OCI-LY7 (cell line): ENCODE measurements around the gene COQ8B. TPM values are rescaled to one million over a fixed set of nuclear protein-coding genes. Genes with fewer than 3 reads are reported as not detected.

ENCODE experiments used
- BruUV-seq: library from RNA; stranded (reverse); fragments of 400-500 nt; replicated peaks from 2 replicates; lab custom pipeline; 2021; lab: Mats Ljungman, UMichigan
- CTCF ChIA-PET: fragments of 300-600 bp; sonication (Branson Sonifier 250); formaldehyde crosslinking; loops from one replicate; lab custom pipeline; 2022; ENCODE audit warnings: antibody characterized with exemption; ENCODE audit not compliant: unreplicated experiment; lab: Charles Lee
- POLR2A ChIA-PET: fragments of 300-600 bp; sonication (Branson Sonifier 250); formaldehyde crosslinking; loops from one replicate; lab custom pipeline; 2022; ENCODE audit warnings: antibody characterized with exemption; lab: Charles Lee
- DNase-seq: peaks from one replicate; pipeline ENCODE4 v3.0.0-alpha.2; 2015; ENCODE audit warnings: low spot score
- H2AFZ ChIP-seq: fragments of 200-600 bp; sonication (generic), shearing (Covaris generic); 2 replicates; pipeline ENCODE4 v1.6.1; 2014; ENCODE audit warnings: mild to moderate bottlenecking, antibody characterized with exemption, low read length, moderate library complexity
- H3K27ac ChIP-seq: fragments of 200-600 bp; sonication (generic); 2 replicates; pipeline ENCODE4 v1.5.1; 2014; ENCODE audit warnings: mixed run types, low read depth, mild to moderate bottlenecking, moderate library complexity, low read length, inconsistent platforms; ENCODE audit not compliant: poor library complexity, severe bottlenecking
- H3K36me3 ChIP-seq: fragments of 200-600 bp; sonication (generic); 2 replicates; pipeline ENCODE4 v1.6.1; 2014; ENCODE audit warnings: mild to moderate bottlenecking, antibody characterized with exemption, low read length, moderate library complexity, mixed read lengths; ENCODE audit not compliant: insufficient read depth
- H3K4me1 ChIP-seq: fragments of 200-600 bp; sonication (generic); 2 replicates; pipeline ENCODE4 v1.5.1; 2014; ENCODE audit warnings: mild to moderate bottlenecking, low read length; ENCODE audit not compliant: insufficient read depth, poor library complexity, severe bottlenecking
- H3K4me2 ChIP-seq: fragments of 200-600 bp; sonication (generic); 2 replicates; pipeline ENCODE4 v1.6.1; 2014; ENCODE audit warnings: mild to moderate bottlenecking, low read length
- H3K4me3 ChIP-seq: fragments of 200-600 bp; sonication (generic); 2 replicates; pipeline ENCODE4 v1.5.1; 2014; ENCODE audit warnings: mild to moderate bottlenecking, low read depth, low read length; ENCODE audit not compliant: poor library complexity, severe bottlenecking
- H3K79me2 ChIP-seq: fragments of 200-600 bp; sonication (generic); 2 replicates; pipeline ENCODE4 v1.6.1; 2016; ENCODE audit warnings: low read depth, mild to moderate bottlenecking, low read length, moderate library complexity, mixed read lengths; ENCODE audit not compliant: insufficient read depth
- H3K9me2 ChIP-seq: fragments of 200-600 bp; sonication (generic); 2 replicates; pipeline ENCODE4 v1.6.1; 2016; ENCODE audit warnings: mild to moderate bottlenecking, low read length, mixed read lengths; ENCODE audit not compliant: insufficient read depth
- H3K9me3 ChIP-seq: fragments of 200-600 bp; sonication (generic); 2 replicates; pipeline ENCODE4 v1.6.1; 2014; ENCODE audit warnings: mild to moderate bottlenecking, mixed run types, low read length, mixed read lengths
- H4K20me1 ChIP-seq: fragments of 200-600 bp; sonication (generic); 2 replicates; pipeline ENCODE4 v1.6.1; 2014; ENCODE audit warnings: mild to moderate bottlenecking, antibody characterized with exemption, low read length, moderate library complexity, mixed read lengths; ENCODE audit not compliant: insufficient read depth
- CTCF ChIP-seq: fragments of 200-600 bp; sonication (generic); conservative IDR thresholded peaks from 2 replicates; pipeline ENCODE4 v1.5.1; 2014; ENCODE audit warnings: mild to moderate bottlenecking, antibody characterized with exemption, low read length, moderate library complexity, mixed read lengths
- EZH2phosphoT487 ChIP-seq: fragments of 200-600 bp; sonication (generic); IDR thresholded peaks from 2 replicates; pipeline ENCODE4 v1.6.1; 2018; ENCODE audit warnings: low read depth, borderline replicate concordance, mild to moderate bottlenecking, mixed run types, antibody characterized with exemption, low read length, moderate library complexity, mixed read lengths
- intact Hi-C: fragments of 100-400 bp; cut with micrococcal nuclease; formaldehyde crosslinking; loops from one replicate; pipeline ENCODE4 v1.10.0; 2022; ENCODE audit not compliant: unreplicated experiment
- total RNA-seq, 2 experiments: library from RNA; depleted of rRNA in 1 of 2; stranded (reverse); fragments of >200 nt in 1 of 2; shearing (Covaris generic) in 1 of 2; gene quantifications; 2 replicates each; pipeline ENCODE4 v1.2.3, GENCODE V29; 2014 to 2022

COQ8B gene
- total RNA-seq, 2 experiments from 2014 or later, result 34.6 to 34.9 TPM

DNA sequence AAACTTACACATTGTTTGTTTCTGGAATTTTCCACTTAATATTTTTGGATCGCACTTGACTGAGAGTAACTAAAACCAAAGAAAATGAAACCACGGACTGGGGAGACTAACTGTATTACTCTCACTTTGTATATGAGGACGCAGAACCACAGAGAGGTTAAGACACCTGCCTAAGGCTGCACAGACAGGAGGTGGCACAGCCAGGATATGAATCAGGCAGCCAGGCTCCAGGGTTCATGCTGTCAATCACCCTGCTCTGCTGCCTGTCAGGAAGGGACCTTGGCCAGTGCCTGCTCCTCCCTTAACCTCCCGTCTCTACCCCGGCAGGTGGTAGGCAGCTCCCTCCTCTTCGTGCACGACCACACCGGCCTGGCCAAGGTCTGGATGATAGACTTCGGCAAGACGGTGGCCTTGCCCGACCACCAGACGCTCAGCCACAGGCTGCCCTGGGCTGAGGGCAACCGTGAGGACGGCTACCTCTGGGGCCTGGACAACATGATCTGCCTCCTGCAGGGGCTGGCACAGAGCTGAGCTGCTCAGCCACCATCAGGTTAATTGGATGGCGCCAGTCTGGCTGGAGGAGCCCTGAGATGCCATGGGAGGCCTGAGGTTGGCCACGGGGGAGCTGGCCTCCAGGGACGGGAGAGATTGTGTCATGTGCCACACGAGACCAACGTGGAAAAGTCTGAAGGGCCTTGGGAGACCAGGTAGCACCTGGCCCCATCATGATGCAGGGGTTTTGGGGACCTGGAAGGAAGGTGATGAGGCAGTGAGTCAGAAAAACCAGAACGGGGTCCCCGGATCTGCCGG lies 22.5 kb upstream of the COQ8B start:
- H3K79me2 ChIP-seq, result no peaks in the 10 kb centered on the region
- no peaks in the 10 kb centered on the region for H3K9me2 ChIP-seq
- H3K9me3 ChIP-seq, result no peaks in the 10 kb centered on the region
- no peak for TF ChIP-seq CTCF
- no peak for TF ChIP-seq EZH2phosphoT487
- DNase-seq, result no peak
- 0 out of 2 replicates have a peak, but pooled peaks cover 14% of the 10 kb centered on the region for H3K36me3 ChIP-seq
- no peak overlapping the region for H3K4me2 ChIP-seq
- no peak overlapping the region for H3K4me3 ChIP-seq
- no peaks in the 10 kb centered on the region for H3K4me1 ChIP-seq
- CTCF ChIA-PET, result no interaction called here
- intact Hi-C loops, result no loop called here
- POLR2A ChIA-PET, result no interaction called here
- no peak overlapping the region for H3K27ac ChIP-seq
- BruUV-seq, result no TSS peak
- H4K20me1 ChIP-seq, result no peaks in the 10 kb centered on the region
- no peak overlapping the region for H2AFZ ChIP-seq

- H3K79me2 ChIP-seq, result no peaks in the 10 kb centered on the region
- H2AFZ ChIP-seq, result no peak overlapping the region
- H3K9me3 ChIP-seq, result no peaks in the 10 kb centered on the region
- TF ChIP-seq CTCF, result no peak
- no peak for TF ChIP-seq EZH2phosphoT487
- CTCF ChIA-PET, result no interaction called here
- 0 out of 2 replicates have a peak, but pooled peaks cover 9% of the 10 kb centered on the region for H3K36me3 ChIP-seq
- H3K4me2 ChIP-seq, result no peak overlapping the region
- DNase-seq, result no peak
- intact Hi-C loops, result no loop called here
- no peaks in the 10 kb centered on the region for H3K4me1 ChIP-seq
- BruUV-seq, result no TSS peak
- POLR2A ChIA-PET, result interaction anchor here (0.6 kb wide), 1 partner anchor 16 kb away, joined by 3 read pairs; no protein-coding TSS in a partner anchor
- no peak overlapping the region for H3K27ac ChIP-seq
- no peaks in the 10 kb centered on the region for H3K9me2 ChIP-seq
- no peak overlapping the region for H3K4me3 ChIP-seq
- no peaks in the 10 kb centered on the region for H4K20me1 ChIP-seq
Observed at GRCh38 chr19:40737102-40737644, 20.5 kb upstream of the COQ8B start.

DNA sequence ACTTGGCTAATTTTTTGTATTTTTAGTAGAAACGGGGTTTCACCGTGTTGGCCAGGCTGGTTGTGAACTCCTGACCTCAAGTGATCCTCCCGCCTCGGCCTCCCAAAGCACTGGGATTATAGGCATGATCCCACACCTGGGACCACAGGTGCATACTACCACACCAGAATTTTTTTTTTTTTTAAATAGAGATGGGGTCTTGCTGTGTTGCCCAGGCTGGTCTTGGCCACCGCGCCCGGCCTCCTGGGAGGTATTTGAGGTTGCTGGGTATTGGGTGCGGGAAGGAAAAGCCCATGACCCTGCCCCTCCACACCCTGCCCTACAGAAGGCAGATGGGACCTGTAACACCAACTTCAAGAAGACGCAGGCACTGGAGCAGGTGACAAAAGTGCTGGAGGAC lies 20.0 kb upstream of the COQ8B start:
- Histone ChIP-seq H3K27ac (no peak overlapping the region), H3K9me3 (no peaks in the 10 kb centered on the region), H2AFZ (no peak overlapping the region), H3K4me2 (no peak overlapping the region), H3K9me2 (no peaks in the 10 kb centered on the region), H3K79me2 (no peaks in the 10 kb centered on the region), H4K20me1 (no peaks in the 10 kb centered on the region), H3K4me1 (no peaks in the 10 kb centered on the region), H3K36me3 (0 out of 2 replicates have a peak, but pooled peaks cover 5% of the 10 kb centered on the region), H3K4me3 (no peak overlapping the region)
- no peak for DNase-seq
- no TSS peak for BruUV-seq
- no peak for TF ChIP-seq CTCF
- no peak for TF ChIP-seq EZH2phosphoT487
- ChIA-PET CTCF (no interaction called here), POLR2A (no interaction called here)
- intact Hi-C loops, result no loop called here
